ENCODE measurements around the gene PCP4.

DNA sequence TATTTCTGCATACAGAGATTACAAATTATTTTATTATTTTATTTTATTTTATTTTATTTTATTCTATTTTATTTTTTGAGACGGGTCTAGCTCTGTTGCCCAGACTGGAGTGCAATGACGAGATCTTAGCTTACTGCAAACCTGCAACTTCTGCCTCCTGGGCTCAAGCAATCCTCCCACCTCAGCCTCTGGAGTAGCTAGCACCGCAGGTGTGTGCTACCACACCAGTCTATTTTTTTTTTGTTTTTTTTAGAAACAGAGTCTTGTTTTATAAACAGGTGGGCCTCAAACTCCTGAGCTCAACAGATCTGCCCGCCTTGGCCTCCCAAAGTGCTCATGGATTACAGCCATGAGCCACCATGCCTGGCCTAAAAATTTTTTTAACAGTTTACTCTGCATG lies 88.1 kb downstream of the PCP4 start:
- TF ChIP-seq, protein P1, sequence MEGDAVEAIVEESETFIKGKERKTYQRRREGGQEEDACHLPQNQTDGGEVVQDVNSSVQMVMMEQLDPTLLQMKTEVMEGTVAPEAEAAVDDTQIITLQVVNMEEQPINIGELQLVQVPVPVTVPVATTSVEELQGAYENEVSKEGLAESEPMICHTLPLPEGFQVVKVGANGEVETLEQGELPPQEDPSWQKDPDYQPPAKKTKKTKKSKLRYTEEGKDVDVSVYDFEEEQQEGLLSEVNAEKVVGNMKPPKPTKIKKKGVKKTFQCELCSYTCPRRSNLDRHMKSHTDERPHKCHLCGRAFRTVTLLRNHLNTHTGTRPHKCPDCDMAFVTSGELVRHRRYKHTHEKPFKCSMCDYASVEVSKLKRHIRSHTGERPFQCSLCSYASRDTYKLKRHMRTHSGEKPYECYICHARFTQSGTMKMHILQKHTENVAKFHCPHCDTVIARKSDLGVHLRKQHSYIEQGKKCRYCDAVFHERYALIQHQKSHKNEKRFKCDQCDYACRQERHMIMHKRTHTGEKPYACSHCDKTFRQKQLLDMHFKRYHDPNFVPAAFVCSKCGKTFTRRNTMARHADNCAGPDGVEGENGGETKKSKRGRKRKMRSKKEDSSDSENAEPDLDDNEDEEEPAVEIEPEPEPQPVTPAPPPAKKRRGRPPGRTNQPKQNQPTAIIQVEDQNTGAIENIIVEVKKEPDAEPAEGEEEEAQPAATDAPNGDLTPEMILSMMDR (IDR thresholded peaks at IDR 0.05): no peak
- TF ChIP-seq POLR2A (IDR thresholded peaks at IDR 0.05): no peak

Data from thyroid gland (tissue), 4 donors.